Left ventricle myocardium inferior (tissue), 1 donor: ENCODE results near the gene GPR31. TPM values are rescaled to one million over a fixed set of nuclear protein-coding genes. Genes with fewer than 3 reads are reported as not detected.

Source experiments
- DNase-seq: peaks from one replicate; pipeline ENCODE4 v3.0.0-alpha.2; 2020
- H3K27ac ChIP-seq: fragments of 200-600 bp; replicated peaks from 2 replicates; pipeline ENCODE4 v1.8.0; 2021
- H3K27me3 ChIP-seq: fragments of 200-600 bp; 2 replicates; pipeline ENCODE4 v1.8.0; 2021; ENCODE audit warnings: low read depth
- H3K36me3 ChIP-seq: fragments of 200-600 bp; 2 replicates; pipeline ENCODE4 v1.8.0; 2021
- H3K4me1 ChIP-seq: fragments of 200-600 bp; 2 replicates; pipeline ENCODE4 v1.8.0; 2021
- H3K4me3 ChIP-seq: fragments of 200-600 bp; 2 replicates; pipeline ENCODE4 v1.8.0; 2021; ENCODE audit warnings: mild to moderate bottlenecking, moderate library complexity
- H3K9me3 ChIP-seq: fragments of 200-600 bp; replicated peaks from 2 replicates; pipeline ENCODE4 v1.8.0; 2021
- intact Hi-C: fragments of 100-400 bp; cut with micrococcal nuclease; formaldehyde crosslinking; loops from one replicate; pipeline ENCODE4 v1.11.0; 2022
- total RNA-seq: library from RNA; stranded (reverse); fragmentation: NEBNext Ultra II Directional; extraction: Animal tissue kit (Norgen Biotek cat#: 25700); gene quantifications from one replicate; pipeline ENCODE4 v1.2.1, GENCODE V29; 2021
- TF ChIP-seq, protein P1 (sequence below): fragments of 200-600 bp; IDR thresholded peaks from 2 replicates; pipeline ENCODE4 v1.8.0; 2021; ENCODE audit warnings: antibody characterized with exemption, mild to moderate bottlenecking, borderline replicate concordance
- donor health status: DM: no; HTN: yes; CAD: no; lungs with severe emphysema.

GPR31 gene
- total RNA-seq, 1 donor from 2014 or later = not detected

DNA sequence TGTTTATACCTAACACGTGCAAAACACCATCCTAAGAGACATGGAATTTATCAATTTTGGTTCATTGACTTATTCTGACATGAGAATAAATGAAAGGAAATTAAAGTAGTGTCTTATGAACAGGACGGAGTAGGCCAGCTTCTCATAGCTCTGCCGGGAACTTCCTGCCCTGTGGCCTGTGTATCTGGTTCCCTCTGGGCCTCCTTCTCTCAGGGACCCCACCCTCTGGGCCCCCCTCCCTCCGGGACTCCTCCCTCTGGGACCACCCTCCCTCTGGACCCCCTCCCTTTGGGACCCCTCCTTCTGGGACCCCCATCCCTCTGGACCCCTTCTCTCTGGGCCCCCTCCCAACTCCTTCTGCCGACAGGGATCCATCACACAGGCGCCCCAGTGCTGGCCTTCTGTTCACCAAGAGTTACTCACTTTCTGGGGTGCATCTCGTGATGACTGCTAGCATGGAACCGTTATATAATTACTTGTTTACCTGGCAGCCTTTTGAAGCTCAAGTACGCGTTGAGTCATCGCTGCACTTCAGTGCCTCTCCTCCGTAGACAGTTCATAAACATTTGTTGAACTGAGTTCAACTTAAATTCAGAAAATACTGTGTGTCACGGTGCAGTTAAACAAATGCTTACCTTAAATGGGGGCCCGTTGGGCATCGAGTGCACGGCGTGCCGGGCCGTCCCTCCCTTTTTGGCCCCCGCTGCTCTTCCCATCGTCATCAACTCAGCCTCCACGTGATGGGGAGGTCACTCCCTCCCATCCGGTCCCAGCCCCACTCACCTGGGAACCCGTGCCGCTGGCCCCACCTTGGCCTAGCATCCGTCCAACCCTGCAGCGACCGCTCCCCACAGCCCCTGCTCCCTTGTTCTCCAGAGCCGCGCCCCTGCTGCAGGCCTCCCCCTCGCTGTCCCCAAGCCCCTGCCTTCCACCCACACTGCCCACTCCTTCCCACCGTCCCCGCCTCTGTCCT is 26.8 kb downstream of the GPR31 start:
- Histone ChIP-seq H3K27ac (no peak overlapping the region), H3K36me3 (no peaks in the 10 kb centered on the region), H3K4me3 (no peak overlapping the region), H3K27me3 (peaks cover 13% of the 10 kb centered on the region), H3K9me3 (no peaks in the 10 kb centered on the region), H3K4me1 (no peaks in the 10 kb centered on the region)
- no peak for DNase-seq
- TF ChIP-seq, protein P1, sequence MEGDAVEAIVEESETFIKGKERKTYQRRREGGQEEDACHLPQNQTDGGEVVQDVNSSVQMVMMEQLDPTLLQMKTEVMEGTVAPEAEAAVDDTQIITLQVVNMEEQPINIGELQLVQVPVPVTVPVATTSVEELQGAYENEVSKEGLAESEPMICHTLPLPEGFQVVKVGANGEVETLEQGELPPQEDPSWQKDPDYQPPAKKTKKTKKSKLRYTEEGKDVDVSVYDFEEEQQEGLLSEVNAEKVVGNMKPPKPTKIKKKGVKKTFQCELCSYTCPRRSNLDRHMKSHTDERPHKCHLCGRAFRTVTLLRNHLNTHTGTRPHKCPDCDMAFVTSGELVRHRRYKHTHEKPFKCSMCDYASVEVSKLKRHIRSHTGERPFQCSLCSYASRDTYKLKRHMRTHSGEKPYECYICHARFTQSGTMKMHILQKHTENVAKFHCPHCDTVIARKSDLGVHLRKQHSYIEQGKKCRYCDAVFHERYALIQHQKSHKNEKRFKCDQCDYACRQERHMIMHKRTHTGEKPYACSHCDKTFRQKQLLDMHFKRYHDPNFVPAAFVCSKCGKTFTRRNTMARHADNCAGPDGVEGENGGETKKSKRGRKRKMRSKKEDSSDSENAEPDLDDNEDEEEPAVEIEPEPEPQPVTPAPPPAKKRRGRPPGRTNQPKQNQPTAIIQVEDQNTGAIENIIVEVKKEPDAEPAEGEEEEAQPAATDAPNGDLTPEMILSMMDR = no peak
- intact Hi-C loops = no loop called here

DNA sequence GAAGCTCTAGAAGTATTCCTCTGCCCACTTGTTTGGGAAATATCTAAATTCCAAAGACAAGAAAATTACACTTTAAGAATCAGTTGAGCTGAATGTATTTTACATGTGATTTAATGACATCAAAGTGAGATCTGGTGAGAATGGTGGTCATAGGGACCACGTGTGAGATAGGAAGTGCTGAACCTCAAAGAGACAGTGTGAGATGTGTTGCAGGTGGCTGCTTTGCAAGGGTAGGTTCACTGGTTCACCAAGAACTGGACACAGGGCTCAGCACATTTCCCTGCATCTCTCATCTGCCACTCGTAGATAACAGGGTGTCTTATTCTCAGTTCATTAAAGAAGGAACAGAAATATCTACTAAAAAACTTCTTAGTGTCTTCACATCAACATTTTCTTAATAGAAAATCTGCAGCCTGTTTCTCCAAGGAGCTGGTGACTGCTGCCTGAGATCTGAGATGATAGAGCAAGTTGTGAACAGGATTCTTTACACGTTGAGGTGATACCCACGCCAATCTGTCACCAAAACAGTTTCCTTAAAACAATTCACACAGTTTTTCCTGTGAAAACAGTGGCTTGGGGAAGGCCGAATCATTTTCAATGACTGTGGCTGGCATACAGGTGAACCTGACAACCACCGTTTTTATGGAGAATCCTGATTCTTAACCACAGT is 27.6 kb downstream of the GPR31 start:
- H3K4me1 ChIP-seq = no peaks in the 10 kb centered on the region
- no peaks in the 10 kb centered on the region for H3K36me3 ChIP-seq
- H3K9me3 ChIP-seq = no peaks in the 10 kb centered on the region
- H3K4me3 ChIP-seq = no peak overlapping the region
- H3K27ac ChIP-seq = no peak overlapping the region
- no peak for DNase-seq
- H3K27me3 ChIP-seq = peaks cover 5% of the 10 kb centered on the region
- TF ChIP-seq, protein P1 = no peak
- intact Hi-C loops = no loop called here

- no peak overlapping the region for H3K4me3 ChIP-seq
- H3K4me1 ChIP-seq = no peaks in the 10 kb centered on the region
- H3K36me3 ChIP-seq = no peaks in the 10 kb centered on the region
- no peak overlapping the region for H3K27ac ChIP-seq
- no peaks in the 10 kb centered on the region for H3K9me3 ChIP-seq
- intact Hi-C loops = no loop called here
- TF ChIP-seq, protein P1 = no peak
- no peaks in the 10 kb centered on the region for H3K27me3 ChIP-seq
- no peak for DNase-seq
Measured at GRCh38 chr6:167129562-167129961, 28.2 kb downstream of the GPR31 start.

DNA sequence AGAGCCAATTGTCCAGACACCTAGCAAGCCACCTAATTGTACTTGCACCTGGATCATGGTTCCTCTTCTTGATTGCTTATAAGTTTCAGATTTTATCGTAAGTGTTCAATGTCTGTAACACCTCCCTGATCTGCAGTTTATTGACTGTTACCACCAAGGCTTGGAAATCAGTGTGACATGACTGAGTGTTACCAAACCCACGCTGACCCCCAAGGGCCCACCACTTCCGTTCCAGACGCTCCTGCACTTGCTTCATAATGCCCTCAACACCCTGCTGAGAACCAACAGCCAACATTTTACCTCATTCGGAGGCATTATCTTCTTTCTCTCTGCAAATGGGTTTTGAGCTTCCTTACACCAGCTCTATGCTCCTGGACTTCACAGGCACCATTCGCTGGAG is 28.6 kb downstream of the GPR31 start:
- H3K27ac ChIP-seq = no peak overlapping the region
- no peak for DNase-seq
- no peak overlapping the region for H3K4me3 ChIP-seq
- intact Hi-C loops = no loop called here
- TF ChIP-seq, protein P1 = no peak
- H3K27me3 ChIP-seq = no peaks in the 10 kb centered on the region
- no peaks in the 10 kb centered on the region for H3K36me3 ChIP-seq
- no peaks in the 10 kb centered on the region for H3K4me1 ChIP-seq
- H3K9me3 ChIP-seq = no peaks in the 10 kb centered on the region

GRCh38 chr6:167127785-167128531 is 29.8 kb downstream of the GPR31 start:
- Histone ChIP-seq H3K36me3 (no peaks in the 10 kb centered on the region), H3K4me3 (no peak overlapping the region), H3K4me1 (no peaks in the 10 kb centered on the region), H3K27ac (no peak overlapping the region), H3K27me3 (peaks cover 9% of the 10 kb centered on the region), H3K9me3 (no peaks in the 10 kb centered on the region)
- no peak for DNase-seq
- intact Hi-C loops = no loop called here
- TF ChIP-seq, protein P1 = no peak
